ENCODE measurements around the gene GAB2. TPM values are rescaled to one million over a fixed set of nuclear protein-coding genes. Genes with fewer than 3 reads are reported as not detected.

Gene GAB2
- total and polyA plus RNA-seq, 4 donors = 16.2 to 31.5 (median 27.5) TPM

- H3K27ac ChIP-seq (ENCODE audit: low read depth, low read length) = no peak overlapping the region
- no peak for DNase-seq (ENCODE audit: low read depth in 4 of 6, low spot score in 6 of 6)
- 96% methylated on average over 11 of the region's 14 CpGs for WGBS (ENCODE audit: insufficient coverage)
Measured at GRCh38 chr11:78220218-78221157, 197.1 kb downstream of the GAB2 start.

DNA sequence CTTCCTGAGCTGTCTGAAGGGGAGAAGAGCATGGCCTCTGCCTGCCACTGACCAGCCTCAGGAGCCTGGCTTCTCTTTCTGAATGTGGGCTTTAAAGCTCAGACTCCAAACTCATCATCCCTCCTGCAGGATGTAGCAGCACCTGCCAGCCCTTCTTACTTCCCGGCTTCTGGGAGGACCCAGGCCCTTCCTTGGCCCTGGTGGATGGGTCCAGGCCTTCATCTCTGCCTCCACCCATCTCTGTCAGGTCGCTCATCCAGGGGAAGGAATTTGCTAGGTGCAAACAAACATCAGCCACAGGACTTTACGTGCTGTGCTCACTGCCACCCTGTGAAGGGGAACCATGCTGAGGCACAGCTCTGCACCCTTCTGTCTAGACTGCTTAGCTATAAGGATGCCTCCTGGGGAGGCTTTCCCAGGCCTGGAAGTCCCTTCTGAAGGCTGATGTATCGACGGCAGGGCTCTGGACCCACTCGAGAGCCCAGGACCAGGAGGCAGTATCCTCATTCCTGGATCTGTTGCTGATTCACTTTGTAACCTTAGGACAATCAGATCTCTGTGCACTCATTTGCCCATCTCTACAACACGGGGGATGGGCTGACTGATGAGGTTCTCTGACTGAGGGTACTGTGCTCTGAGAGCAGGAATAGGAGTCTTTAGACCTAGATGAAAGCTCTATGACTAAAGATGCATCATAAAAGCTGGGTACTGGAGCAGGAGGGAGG is 198.0 kb downstream of the GAB2 start:
- Histone ChIP-seq H3K27ac (ENCODE audit: low read depth, low read length) (no peak overlapping the region), H3K4me1 (ENCODE audit: control insufficient read depth, insufficient read depth, low read length) (no peaks in the 10 kb centered on the region), H3K36me3 (ENCODE audit: control insufficient read depth, insufficient read depth, low read length) (peaks cover 86% of the 10 kb centered on the region), H3K9me3 (ENCODE audit: control insufficient read depth, insufficient read depth, low read length) (no peaks in the 10 kb centered on the region), H3K4me3 (ENCODE audit: low read depth, low read length) (no peak overlapping the region), H3K27me3 (ENCODE audit: control insufficient read depth, insufficient read depth, low read length) (no peaks in the 10 kb centered on the region)
- no peak for DNase-seq (ENCODE audit: low read depth in 4 of 6, low spot score in 6 of 6)
- WGBS (ENCODE audit: insufficient coverage) = 84% methylated on average over 4 of the region's 7 CpGs

More at GRCh38 chr11:78220218-78221157, 197.1 kb downstream of the GAB2 start:
- Histone ChIP-seq H3K36me3 (ENCODE audit: control insufficient read depth, insufficient read depth, low read length) (peaks cover 89% of the 10 kb centered on the region), H3K4me1 (ENCODE audit: control insufficient read depth, insufficient read depth, low read length) (no peaks in the 10 kb centered on the region), H3K27me3 (ENCODE audit: control insufficient read depth, insufficient read depth, low read length) (no peaks in the 10 kb centered on the region), H3K9me3 (ENCODE audit: control insufficient read depth, insufficient read depth, low read length) (no peaks in the 10 kb centered on the region), H3K4me3 (ENCODE audit: low read depth, low read length) (no peak overlapping the region)

DNA sequence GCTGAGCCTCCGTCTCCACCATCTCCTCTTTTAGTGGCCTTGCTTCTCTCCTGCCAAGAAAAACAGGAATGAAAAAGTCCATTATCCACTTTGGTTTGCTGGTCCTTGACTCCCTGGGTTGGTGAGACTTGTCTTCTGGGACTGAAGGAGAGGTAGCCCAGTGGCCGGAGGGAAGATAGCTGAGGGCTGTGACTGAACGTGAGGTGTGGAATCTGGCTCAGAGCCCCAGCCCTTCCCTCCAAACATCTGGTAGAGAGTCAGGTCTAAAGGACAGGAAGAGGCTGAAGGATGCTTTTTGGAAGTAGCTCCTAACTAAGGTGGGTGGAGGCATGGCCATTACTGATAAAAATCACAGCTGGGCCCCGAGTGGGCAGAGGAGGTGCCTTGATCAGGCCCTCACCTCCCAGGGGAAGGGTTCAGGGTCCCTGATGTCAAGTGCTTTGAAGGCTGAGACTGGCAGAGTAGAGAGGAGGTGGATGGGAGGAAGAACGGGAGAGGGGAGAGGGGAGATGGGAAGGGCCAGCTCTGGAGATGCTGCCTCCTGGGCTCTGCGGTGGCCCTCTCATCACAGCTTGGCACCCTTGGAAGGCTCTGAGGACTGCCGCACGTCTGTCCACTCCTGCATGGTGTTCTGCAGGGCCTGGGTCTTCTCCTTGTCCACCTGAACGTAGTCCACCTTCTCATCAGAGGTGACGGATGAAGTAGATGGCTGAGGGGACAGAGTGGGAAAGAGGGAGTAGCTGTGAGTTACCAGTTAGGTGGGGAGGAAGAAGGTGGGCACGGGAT is 198.7 kb downstream of the GAB2 start:
- H3K36me3 ChIP-seq (ENCODE audit: control insufficient read depth, insufficient read depth, low read length) = peaks cover 86% of the 10 kb centered on the region
- WGBS (ENCODE audit: insufficient coverage) = 89% methylated on average over 8 of the region's 11 CpGs
- H3K27me3 ChIP-seq (ENCODE audit: control insufficient read depth, insufficient read depth, low read length) = no peaks in the 10 kb centered on the region
- no peak for DNase-seq (ENCODE audit: low read depth in 4 of 6, low spot score in 6 of 6)
- no peak overlapping the region for H3K27ac ChIP-seq (ENCODE audit: low read depth, low read length)
- H3K4me1 ChIP-seq (ENCODE audit: control insufficient read depth, insufficient read depth, low read length) = no peaks in the 10 kb centered on the region
- H3K9me3 ChIP-seq (ENCODE audit: control insufficient read depth, insufficient read depth, low read length) = no peaks in the 10 kb centered on the region
- no peak overlapping the region for H3K4me3 ChIP-seq (ENCODE audit: low read depth, low read length)

DNA sequence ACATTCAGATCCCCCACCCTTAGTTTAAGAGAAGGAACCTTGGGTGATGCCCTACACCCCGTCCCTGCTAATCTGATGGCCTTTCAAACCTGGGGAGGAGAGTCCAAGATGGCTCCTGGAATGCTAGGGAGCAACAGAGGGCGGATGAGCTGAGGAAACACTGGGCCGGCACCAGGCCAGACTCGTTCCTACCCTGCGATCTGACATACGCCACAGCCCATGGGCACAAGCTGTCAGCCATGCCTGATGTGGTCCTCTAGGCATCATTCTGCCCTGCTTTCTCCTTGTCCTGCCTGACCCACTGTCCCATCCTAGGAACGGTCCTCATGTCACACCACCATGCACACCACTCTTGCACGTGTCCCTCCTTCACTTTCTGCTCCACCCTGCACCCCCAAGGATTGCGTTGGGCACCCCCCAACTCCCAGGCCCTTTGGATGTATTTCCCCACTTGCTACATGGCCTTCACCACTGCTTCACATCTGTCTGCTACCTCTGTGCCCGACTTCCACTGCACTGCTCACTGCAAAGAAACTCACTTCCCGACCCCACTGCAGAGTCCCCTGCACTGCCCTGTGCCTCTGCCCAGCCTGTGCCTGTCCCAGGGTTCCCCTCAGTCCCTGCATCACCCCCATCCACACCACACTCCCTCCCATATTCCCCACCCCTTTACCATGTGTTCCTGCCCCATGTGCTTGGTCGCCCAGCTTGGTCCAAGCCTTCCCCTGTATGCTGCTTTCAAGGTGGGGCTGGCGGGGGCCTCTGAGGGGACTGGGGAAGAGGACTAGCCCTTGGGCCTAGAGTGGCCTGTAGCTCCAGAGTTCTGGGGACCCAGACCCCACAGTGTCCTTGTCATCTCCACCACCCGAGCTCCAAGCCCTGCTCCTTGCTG is 199.7 kb downstream of the GAB2 start:
- peaks cover 85% of the 10 kb centered on the region for H3K36me3 ChIP-seq (ENCODE audit: control insufficient read depth, insufficient read depth, low read length)
- no peak for DNase-seq (ENCODE audit: low read depth in 4 of 6, low spot score in 6 of 6)
- no peak overlapping the region for H3K4me3 ChIP-seq (ENCODE audit: low read depth, low read length)
- 98% methylated on average over 14 of the region's 14 CpGs for WGBS (ENCODE audit: insufficient coverage)
- H3K9me3 ChIP-seq (ENCODE audit: control insufficient read depth, insufficient read depth, low read length) = no peaks in the 10 kb centered on the region
- no peaks in the 10 kb centered on the region for H3K27me3 ChIP-seq (ENCODE audit: control insufficient read depth, insufficient read depth, low read length)
- peaks cover 7% of the 10 kb centered on the region for H3K4me1 ChIP-seq (ENCODE audit: control insufficient read depth, insufficient read depth, low read length)
- no peak overlapping the region for H3K27ac ChIP-seq (ENCODE audit: low read depth, low read length)

DNA sequence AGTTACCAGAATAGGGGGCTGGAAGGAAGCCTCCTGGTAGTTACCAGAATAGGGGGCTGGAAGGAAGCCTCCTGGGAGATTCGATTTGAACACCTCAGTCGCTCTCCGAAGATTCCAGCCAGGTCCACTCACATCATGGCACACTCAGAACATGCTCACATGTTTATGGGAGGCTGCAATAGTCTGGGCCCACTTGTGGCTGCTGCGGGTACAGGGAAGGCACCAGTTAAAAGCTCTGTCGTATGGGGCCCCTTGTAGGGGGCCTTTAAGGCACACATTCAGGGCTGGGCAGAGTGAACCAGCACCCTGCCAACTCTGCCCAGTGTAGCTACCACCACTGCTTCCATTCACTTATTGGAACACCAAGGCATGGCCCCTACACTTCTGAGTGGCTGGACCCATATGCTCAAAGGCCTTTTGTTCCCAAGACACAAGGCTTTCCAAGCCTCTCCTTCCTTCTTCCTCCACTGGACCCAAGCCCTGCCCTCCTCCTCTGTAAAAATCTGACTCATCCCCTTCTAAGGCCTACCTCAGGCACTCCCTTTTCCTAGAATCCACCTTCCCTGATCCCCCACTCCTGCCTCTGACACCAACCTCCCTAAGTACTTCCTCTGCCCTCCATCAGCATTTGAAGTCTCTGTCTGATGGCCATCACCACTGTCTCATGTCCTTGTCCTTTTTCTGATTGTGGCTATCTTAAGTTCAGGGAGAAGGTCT is 200.9 kb downstream of the GAB2 start:
- H3K4me3 ChIP-seq (ENCODE audit: low read depth, low read length) = no peak overlapping the region
- H3K27me3 ChIP-seq (ENCODE audit: control insufficient read depth, insufficient read depth, low read length) = no peaks in the 10 kb centered on the region
- H3K36me3 ChIP-seq (ENCODE audit: control insufficient read depth, insufficient read depth, low read length) = peaks cover 80% of the 10 kb centered on the region
- H3K4me1 ChIP-seq (ENCODE audit: control insufficient read depth, insufficient read depth, low read length) = peaks cover 10% of the 10 kb centered on the region
- H3K9me3 ChIP-seq (ENCODE audit: control insufficient read depth, insufficient read depth, low read length) = no peaks in the 10 kb centered on the region
- H3K27ac ChIP-seq (ENCODE audit: low read depth, low read length) = no peak overlapping the region
- WGBS (ENCODE audit: insufficient coverage) = 96% methylated on average over 5 of the region's 5 CpGs
- no peak for DNase-seq (ENCODE audit: low read depth in 4 of 6, low spot score in 6 of 6)

DNA sequence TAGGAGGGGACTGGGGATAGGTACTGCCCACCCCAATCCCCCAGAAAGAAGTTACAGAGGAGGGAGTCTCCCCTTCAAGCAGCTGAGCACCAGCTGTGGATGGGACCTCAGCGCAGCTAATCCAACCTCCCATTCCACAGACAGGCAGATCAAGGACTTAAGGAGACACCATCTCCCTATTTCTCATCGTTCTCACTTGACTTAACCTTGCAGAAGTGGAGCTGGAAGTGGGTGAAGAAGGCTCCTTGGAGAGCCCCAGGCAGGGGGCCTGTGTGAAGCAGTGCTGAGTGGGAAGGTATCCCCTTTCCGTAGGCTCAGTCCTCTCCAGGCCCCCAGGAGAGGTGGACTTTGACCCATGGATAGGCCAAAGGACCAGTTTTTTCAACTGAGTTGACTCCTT is 201.6 kb downstream of the GAB2 start:
- H3K9me3 ChIP-seq (ENCODE audit: control insufficient read depth, insufficient read depth, low read length) = no peaks in the 10 kb centered on the region
- WGBS (ENCODE audit: insufficient coverage) = 75% methylated on average over 1 of the region's 3 CpGs
- no peaks in the 10 kb centered on the region for H3K27me3 ChIP-seq (ENCODE audit: control insufficient read depth, insufficient read depth, low read length)
- no peak overlapping the region for H3K27ac ChIP-seq (ENCODE audit: low read depth, low read length)
- DNase-seq (ENCODE audit: low read depth in 4 of 6, low spot score in 6 of 6) = no peak
- H3K4me3 ChIP-seq (ENCODE audit: low read depth, low read length) = no peak overlapping the region
- peaks cover 72% of the 10 kb centered on the region for H3K36me3 ChIP-seq (ENCODE audit: control insufficient read depth, insufficient read depth, low read length)
- peaks cover 10% of the 10 kb centered on the region for H3K4me1 ChIP-seq (ENCODE audit: control insufficient read depth, insufficient read depth, low read length)

- no peaks in the 10 kb centered on the region for H3K27me3 ChIP-seq (ENCODE audit: control insufficient read depth, insufficient read depth, low read length)
- no peak for DNase-seq (ENCODE audit: low read depth in 4 of 6, low spot score in 6 of 6)
- H3K4me3 ChIP-seq (ENCODE audit: low read depth, low read length) = no peak overlapping the region
- peaks cover 10% of the 10 kb centered on the region for H3K4me1 ChIP-seq (ENCODE audit: control insufficient read depth, insufficient read depth, low read length)
- H3K36me3 ChIP-seq (ENCODE audit: control insufficient read depth, insufficient read depth, low read length) = peaks cover 73% of the 10 kb centered on the region
- WGBS (ENCODE audit: insufficient coverage) = 83% methylated on average over 2 of the region's 12 CpGs
- no peak overlapping the region for H3K27ac ChIP-seq (ENCODE audit: low read depth, low read length)
- H3K9me3 ChIP-seq (ENCODE audit: control insufficient read depth, insufficient read depth, low read length) = no peaks in the 10 kb centered on the region
Measured at GRCh38 chr11:78214331-78215194, 203.1 kb downstream of the GAB2 start.

Data from spinal cord (tissue), 10 donors.